GM19023 (cell line): ENCODE results near the gene CXCR2.
A peak's percentile ranks its signal among the peaks of the same experiment; 100 is the strongest.
"Not testable (repeated sequence)": the region's sequence is repeated elsewhere in the genome, so short reads cannot be mapped to it uniquely, and the experiment has no call there.

Experiments
- ATAC-seq: cut with Tn5 transposase; IDR thresholded peaks from one replicate; pipeline ENCODE4 v1.9.1; 2021; ENCODE audit warnings: mild to moderate bottlenecking, moderate library complexity; ENCODE audit not compliant: unreplicated experiment

CXCR2 gene

DNA sequence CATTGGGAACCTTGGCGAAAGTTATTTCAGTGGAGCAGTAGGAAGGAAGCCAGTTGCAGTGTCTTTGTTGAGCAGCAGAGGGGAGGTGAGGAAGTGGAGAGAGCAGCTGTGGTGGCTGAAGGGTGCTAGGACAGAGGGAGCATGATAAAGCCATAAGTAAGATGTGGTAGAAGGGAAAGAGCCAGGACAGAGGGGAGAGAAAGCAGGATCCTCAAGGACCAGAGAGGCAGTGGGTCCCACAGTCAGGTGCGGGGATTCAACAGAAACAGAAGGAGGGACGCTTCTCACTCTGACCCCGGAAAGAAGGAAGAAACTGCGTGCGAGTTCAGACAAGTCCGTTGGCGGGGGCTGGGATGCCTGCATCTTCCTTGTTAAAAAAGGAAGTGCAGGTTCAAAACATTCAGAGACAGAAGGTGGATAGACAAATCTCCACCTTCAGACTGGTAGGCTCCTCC, at the start of gene CXCR2:
TSS of gene CXCR2 (plus strand) at position 403 of the 455 bp plus-strand sequence. CDS start 8,774 bp downstream, outside the sequence.
- no peak for ATAC-seq

DNA sequence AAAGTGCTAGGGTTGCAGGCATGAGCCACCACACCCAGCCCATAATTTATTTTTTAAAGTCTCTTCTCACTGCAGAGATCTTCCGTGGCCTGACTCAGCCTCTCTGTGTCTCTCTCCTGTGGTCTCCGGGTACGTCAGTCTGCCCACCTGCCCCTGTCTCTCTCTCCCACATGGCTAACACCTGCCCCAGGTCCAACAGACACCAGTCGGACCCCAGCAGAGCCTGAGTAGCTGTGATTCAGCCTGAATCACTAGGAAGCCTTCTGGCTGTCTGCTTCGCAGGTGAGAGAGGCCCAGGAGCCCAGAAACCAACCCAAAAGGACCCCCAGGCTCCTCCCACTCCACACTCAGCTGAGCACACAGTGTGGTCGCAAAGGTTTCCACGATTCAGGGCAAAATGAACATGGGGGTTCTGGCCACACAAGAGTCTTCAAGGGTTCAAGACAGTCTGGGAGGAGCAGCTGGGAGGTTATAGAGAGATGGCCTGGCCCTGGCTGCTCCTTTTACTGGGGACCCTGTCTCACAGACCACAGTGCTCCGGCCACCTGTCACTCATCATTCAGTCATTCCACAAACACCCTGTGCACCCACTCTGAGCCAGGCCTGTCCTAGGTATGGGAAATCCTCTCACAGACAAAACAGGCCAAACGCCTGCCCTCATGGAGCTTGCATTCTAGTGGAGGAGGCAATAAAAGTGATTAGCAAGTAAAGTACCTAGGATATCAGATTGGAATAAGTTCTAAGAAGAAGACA, 48.2 kb upstream of the CXCR2 start:
- ATAC-seq, result no peak

DNA sequence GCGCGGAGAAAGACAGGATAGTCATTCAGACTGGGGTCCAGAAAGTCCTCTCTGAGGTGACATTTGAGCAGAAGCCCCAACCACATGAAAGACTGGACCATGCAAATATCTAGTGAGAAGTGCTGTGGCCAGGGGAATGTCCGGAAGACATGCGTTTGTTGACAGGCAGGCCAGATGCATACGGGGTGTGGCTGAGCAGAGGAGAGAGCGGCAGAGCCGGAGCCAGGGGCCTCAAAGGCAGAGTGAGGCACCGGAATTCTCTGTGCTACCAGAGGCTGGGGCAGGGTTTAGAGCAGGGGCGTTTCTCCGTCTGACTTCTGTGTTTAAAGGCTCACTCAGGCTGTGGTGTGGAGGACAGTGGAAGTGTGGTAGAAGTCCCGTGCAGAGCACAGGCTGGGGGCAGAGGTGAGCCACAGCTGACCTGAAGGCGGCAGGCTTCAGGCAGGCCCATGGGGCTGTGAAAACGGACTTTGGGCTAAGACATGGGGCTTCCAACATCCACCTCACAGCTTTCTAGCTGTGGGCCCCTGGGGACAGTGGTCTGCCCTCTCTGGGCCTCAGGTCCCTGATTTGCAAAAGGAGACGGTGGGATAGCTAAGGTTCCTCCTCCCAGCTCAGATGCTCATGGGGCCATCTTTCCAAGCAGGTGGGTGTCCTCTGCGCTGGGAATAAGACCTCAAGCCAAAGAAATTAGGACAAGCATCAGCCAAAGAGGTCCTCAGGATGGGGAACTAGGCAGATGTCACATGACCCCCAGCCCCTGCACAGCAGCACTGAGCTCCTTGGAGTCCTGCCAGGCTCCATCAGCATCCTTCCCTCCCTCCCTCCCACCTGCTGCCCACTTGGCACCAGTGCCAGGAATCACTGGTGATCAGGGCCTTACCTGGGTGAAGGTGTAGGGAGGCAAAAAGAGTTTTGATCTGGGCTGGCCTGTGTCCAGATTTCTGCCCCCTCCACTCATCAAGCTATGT, 45.6 kb upstream of the CXCR2 start:
- no peak for ATAC-seq

DNA sequence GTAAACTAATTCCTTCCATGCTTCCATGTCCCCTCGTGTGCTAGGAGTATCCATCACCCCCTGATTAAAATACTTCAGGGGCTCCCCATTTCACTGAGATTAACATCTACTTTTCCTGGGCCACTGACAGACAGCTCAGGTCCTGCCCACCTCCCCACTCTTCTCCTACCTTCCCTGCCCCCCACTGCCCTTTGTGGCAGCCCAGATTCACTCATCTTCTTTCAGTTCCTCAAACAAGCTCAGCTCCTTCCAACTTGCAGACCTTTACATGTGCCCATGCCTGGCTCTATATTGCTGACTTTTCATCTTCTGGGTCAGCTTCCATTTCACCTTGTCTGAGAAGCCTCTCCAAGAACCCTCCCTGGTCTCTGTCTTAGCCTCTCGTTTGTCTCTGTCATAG, 44.8 kb upstream of the CXCR2 start:
- peak; percentile 84 for ATAC-seq

DNA sequence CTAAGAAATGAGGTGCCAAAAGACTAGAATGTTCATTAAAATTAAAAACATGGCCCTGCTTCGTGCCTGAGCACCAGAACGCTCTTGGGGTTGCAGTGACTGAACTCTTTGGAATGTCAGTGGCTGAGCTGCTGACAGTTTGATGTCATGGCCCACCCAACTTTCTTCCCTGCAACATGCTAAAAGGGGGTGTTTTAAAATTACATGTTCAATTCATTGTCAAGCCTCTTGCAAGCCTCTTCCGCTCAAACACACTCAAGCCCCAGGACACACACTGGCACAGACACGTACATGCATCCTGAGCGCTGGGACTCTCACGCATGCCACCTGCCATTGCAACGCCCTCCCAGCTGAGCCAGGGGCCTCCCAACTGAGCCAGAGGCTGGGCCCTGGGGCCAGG, 44.1 kb upstream of the CXCR2 start:
- no peak for ATAC-seq

DNA sequence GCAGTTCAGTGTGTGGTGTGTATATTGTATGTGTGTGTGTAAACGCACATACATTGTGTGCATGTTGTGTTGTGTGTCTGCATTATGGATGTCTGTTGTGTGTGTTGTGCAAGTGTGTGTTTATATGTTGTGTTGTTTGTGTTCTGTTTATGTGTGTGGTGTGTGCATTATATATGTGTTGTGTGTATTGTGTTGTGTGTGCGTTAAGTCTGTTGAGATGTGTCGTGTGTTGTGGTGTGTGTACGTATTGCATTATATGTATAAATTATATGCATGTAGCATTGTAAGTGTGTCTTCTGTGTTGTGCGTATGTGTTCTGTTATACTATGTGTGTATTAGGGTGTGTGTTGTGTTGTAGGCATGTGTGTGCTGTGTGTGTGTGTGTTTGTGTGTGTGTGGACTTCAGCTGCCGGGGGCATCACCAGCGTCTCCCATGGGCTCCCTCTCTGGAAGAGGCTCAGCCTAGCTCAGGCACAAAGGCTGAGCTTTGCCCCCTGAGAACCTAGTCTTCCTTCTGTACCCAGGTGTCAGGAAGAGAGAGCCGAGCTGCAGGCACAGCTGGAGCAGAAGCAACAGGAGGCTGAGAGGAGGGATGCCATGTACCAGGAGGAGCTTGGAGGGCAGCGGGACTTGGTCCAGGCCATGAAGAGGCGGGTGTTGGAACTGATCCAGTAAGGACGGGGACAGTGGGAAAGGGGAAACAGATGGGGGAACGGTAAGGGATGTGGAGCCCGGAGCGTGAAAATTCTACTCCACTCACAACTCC, 43.1 kb upstream of the CXCR2 start:
- ATAC-seq, result no peak

DNA sequence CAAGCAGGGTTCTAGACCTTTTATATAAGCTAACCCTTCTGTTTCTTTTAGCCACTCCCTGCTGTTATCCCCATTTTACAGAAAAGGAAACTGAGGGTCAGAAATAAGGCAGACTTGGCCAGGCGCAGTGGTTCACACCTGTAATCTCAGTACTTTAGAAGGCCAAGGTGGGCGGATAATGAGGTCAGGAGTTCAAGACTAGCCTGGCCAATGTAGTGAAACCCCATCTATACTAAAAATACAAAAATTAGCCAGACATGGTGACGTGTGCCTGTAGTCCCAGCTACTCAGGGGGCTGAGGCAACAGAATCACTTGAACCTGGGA, 42.5 kb upstream of the CXCR2 start:
- ATAC-seq, result no peak

DNA sequence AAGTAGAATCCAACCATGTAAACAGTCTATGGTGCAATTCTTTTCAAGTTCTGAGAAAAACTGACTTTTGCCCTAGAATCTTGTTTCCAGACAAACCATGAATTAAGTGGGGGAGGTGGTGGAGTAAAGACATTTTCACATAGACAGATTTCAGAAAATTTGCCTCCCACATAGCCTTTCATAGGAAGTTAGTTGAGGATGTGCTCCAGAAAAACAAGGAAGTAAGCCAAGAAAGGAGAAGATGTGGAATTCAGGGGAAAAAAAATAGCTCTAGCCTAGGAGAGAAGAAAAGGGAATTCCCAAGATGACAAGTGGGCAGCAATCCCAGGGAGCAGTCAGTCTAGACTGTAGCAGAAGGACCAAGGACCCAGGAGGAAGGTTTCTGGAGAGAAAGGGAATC, 39.4 kb upstream of the CXCR2 start:
- no peak for ATAC-seq

DNA sequence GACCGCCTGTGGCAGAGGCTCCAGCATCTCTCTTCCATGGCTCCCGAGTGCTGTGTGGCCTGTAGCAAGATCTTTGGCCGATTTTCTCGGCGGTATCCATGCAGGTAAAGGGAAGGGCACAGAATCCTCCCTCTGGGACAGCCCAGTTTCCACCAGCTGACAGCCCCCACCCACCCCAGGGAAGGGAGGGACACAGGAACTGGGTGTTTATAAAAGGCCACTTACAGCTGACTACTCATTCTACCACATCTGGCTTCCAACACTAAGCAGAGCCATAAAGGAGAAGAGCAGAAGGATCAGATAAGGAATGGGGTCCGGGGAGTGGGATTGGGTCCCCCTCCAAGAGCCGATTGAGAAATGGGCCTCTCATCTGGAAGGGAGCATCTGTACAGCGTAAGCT, 36.6 kb upstream of the CXCR2 start:
- ATAC-seq, result no peak

DNA sequence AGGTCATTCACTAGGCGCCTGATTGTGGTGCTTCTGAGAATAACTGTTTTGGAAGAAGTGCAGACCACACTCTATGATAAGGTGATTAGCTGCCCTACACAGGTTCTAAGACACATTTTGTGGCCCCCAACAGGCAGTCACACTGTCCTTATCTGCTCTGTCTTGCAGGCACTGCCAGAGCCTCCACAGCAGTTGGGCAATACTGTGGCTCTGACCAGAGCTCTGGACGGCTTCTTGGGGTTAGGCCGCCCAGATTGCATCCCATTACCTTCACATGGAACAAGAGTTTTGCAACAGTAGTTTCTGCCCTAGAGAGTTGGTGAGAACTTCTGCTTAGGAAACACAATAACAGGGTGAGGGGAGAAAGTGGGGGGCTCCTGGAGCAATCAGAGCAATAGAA, 34.1 kb upstream of the CXCR2 start:
- ATAC-seq, result no peak

DNA sequence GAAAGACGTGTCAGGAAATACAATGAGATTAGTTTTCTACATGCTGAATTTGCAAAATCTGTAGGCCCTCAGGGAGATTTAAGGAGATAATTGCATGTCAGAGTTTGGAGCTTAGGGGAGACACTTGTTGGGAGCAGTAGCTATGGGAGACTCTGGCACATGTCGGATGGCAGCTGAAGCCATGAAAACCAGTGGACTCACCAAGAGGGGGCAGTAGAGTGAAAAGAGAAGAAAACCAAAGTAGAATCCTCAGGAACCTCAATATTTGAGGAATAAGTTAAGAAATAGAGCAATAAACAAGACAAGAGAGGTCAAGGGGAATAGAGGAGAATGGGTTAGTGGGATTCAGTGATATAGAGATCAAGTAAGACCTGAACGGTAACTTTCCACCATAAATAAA, 31.9 kb upstream of the CXCR2 start:
- ATAC-seq, result no peak

DNA sequence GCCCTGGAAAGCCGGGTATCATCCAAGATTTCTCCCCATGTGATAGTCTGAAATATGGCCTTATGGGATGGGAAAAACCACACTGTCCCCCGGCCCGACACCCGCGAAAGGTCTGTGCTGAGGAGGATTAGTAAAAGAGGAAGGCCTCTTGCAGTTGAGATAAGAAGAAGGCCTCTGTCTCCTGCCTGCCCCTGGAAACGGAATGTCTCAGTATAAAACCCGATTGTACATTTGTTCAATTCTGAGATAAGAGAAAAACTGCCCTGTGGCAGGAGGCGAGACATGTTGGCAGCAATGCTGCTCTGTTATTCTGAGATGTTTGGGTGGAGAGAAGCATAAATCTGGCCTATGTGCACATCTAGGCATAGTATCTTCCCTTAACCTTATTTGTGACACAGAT, 30.0 kb upstream of the CXCR2 start:
- no peak for ATAC-seq

DNA sequence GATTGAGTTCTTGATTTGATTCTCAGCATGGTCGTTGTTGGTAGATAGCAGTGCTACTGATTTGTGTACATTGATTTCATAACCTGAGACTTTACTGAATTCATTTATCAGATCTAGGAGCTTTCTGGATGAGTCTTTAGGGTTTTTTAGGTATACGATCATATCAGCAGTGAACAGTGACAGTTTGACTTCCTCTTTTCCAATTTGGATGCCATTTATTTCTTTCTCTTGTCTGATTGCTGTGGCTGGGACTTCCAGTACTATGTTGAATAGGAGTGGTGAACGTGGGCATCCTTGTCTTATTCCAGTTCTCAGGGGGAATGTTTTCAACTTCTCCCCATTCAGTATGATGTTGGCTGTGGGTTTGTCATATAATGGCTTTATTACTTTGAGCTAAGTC, 27.9 kb upstream of the CXCR2 start:
- ATAC-seq, result no peak

DNA sequence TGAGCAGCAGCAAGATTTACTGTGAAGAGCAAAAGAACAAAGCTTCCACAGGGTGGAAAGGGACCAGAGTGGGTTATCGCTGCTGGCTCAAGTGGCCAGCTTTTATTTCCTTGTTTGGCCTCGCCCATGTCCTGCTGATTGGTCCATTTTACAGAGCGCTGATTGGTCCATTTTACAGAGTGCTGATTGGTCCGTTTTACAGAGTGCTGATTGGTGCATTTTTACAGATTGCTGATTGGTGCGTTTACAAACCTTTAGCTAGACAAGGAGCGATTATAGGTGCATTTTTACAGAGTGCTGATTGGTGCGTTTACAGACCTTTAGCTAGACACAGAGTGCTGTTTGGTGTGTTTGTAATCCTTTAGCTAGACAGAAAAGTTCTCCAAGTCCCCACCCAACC, 17.0 kb upstream of the CXCR2 start:
- ATAC-seq, result not testable (repeated sequence)

DNA sequence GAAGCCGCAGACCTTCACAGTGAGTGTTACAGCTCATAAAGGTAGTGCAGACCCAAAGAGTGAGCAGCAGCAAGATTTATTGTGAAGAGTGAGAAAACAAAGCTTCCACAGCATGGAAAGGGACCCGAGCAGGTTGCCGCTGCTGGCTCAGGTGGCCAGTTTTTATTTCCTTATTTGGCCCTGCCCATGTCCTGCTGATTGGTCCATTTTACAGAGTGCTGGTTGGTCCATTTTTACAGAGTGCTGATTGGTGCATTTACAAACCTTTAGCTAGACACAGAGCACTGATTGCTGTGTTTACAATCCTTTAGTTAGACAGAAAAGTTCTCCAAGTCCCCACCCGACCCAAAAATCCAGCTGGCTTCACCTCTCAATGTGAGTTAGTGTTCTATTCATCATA, 4.0 kb upstream of the CXCR2 start:
- not testable (repeated sequence) for ATAC-seq

DNA sequence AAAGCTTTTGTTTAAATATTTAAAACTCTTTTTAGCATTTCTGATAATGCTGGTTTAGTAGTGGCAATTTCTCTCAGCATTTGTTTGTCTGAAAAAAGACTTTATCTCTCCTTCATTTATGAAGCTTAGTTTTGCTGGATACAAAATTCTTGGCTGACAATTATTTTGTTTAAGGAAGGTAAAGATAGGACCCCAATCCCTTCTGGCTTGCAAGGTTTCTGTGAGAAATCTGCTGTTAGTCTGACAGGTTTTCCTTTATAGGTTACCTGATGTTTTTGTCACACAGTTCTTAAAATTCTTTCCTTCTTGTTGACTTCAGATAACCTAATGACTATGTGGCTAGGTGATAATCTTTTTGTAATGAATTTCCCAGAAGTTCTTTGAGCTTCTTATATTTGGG, 3.5 kb upstream of the CXCR2 start:
- not testable (repeated sequence) for ATAC-seq

DNA sequence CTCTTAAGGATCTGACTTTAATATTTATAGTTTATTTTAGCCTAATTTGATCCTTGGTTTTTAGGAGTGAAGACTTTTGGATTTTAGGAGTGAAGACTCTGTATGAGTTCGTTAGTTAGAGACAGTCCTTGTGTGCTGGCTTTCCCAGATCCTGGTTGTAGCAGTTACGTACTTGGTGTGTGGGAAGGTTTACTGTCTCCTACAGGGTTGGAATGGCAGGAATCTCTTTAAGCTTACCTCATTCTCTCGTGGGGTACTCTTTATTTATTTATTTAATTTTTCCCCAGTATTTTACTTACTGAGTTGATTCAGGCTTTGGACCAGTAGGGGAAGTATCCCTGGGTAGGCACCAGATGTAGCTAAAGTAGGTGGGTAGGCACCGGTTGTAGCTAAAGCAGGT, 1.8 kb upstream of the CXCR2 start:
- no peak for ATAC-seq

DNA sequence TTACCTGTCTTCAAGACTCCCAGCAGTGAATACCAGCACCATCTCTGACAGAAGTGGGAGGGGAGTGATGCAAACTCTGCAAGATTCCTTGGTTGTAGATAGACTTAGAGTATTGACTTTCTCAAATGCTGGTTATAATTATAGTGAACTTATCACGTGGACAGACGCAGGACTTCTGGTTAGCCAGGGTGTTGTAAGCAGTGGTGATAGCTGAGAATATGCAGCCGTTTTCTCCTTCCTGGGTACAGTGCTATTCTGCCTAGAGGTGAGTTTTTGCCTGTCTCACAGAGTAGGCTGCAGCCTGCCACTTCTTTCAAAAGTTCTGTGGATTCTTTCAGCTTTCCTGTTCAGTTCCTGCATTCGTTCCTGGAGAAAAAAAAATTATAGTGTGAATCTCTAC, 733 bp upstream of the CXCR2 start:
- ATAC-seq, result no peak

DNA sequence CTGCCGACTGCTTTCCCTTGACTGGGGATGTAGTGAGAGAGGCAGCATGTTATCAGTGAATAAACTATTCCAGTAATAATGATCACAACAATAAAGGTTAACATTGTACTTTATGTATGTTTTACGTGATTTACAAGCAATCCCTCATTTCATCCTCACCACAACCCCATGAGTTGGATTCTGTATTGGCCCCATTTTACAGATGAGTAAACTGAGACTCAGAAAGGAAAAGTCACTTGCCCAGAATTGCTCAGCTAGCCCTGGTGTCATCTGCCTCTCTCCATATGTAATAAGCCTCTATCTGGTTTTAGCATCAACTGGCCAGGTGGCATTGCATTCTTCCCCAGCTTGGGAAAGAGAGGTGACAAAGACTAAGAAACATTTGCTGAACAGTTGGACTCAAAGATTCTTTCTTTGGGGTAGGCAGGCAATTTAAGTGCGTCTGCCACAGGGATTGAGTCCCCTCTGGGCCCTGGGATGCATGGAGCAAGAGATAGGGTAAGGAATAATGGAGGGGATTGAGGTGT, 2.2 kb downstream of the CXCR2 start:
- ATAC-seq, result no peak

DNA sequence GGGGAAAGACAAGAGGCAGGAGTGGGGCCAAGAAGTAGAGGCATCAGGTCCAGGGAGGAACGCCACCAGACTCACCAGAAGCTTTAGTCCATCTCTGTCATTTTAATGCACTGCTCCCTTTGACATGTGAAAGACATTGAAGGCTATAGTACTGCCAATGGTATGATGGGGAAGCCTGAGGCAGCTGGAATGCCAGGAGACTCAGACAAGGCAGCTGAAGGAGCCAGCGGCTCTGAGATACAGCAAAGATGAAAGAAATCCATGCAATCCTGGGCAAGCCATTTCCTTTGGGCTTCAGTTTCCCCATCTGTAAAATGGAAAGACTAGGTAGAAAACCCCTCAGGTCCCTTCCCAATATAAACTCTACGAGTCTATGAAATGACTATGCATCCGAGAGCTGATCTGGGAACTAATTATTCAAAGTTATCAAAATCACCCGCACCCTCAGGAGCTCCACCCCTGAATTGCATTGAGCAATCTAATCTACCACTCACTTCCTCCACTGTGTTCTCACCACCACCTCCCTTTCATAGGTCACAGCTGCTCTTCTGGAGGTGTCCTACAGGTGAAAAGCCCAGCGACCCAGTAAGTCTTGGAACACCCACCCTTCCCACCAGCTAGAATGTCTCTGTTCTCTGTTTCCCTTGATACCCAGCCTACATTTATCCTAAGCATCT, 3.1 kb downstream of the CXCR2 start:
- no peak for ATAC-seq
